Measurements from ENCODE around the gene LRRFIP1.
"Not testable (repeated sequence)": the region's sequence is repeated elsewhere in the genome, so short reads cannot be mapped to it uniquely, and the experiment has no call there.

LRRFIP1 gene

GRCh38 chr2:237597196-237598145, 29.9 kb upstream of the LRRFIP1 start:
- no peak for DNase-seq

GRCh38 chr2:237598468-237599208, 28.7 kb upstream of the LRRFIP1 start:
- no peak for DNase-seq

DNA sequence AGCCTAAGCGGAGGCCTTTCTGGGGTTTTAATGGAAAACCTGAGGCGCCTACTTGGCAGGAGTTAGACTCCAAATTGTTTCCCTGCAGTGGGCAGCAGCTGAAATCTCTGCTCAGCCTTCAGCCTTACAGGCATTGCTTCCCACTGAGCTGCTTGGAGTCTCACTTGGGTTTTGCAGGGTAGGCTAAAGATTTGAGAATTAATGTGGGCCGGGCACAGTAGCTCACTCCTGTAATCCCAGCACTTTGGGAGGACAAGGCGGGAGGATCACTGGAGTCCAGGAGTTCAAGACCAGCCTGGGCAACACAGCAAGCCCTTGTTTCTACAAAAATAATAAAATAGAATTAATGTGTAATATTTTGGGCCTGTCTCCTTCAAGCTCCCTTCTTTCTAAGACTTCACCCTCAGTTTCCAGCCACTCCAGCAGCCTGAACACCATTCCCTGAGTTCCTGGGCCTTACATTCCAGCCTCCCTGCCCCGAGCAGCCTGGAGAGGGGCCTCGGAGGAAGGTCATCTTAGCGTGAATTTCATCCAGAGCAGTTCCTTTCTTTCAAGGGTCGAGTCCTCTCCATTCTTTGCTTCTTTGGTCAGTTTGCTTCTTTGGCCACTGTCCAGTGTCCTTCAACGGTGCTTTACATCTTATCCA, 27.8 kb upstream of the LRRFIP1 start:
- DNase-seq = no peak

DNA sequence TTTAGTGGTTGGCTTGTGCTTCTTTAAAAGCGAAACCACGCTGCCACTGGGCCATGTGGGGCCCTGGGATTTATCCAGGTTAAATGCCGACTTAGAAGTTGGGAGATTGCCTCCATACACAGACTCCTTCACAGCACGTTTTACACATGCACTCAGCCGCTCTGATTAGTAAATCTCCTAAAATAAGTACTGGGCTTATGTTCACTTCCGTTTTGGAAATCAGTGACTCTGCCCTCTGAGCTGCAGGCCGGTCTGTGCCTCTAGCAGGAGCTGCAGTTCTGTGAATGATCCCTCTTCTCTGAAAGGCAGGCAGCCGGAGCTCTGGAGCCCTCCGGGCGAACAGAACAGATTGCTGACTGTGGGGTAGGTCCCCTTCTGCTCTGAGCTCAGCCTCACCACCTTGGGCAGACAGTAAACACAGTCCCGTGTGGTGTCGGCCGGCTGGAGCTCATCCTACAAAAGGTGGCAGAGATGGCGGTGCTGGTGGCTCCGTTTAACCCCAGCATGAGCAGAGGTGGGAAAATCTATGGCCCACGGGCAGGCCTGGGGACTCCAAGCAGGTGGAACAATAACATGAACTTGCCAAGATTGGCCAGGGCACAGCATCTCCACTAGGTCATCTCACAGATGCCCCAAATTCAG, 27.1 kb upstream of the LRRFIP1 start:
- no peak for DNase-seq

DNA sequence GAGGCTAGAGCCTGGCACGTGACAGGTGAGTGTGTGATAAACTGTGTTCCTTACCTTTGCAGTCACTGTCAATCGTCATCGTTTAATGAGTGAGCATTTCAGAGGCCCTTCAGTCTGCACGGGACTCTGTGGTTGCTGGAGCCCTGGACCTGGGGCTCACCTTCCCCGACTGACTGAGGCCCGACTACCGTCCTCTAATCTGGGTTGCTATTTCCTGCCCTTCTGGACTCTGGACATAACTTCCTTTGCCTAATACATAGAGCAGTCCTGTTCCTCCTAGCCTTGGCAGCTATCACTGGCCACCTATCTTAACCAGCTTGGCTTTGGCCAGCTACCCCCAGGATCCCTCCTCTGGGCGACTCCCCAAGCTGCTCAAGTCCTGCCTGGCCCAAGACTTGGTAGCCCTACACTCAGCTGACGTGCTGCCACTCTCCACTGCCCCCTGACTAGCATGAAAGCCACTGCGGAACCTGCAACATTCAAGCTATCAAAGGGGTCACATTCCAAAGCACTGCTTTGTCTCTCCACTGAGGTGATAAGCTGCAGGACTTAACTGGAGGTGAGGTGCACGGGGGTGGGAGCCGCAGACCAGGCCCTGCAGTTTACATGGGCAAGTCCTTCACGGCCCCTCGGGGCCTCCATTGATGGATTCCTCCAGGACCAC, 25.8 kb upstream of the LRRFIP1 start:
- no peak for DNase-seq

DNA sequence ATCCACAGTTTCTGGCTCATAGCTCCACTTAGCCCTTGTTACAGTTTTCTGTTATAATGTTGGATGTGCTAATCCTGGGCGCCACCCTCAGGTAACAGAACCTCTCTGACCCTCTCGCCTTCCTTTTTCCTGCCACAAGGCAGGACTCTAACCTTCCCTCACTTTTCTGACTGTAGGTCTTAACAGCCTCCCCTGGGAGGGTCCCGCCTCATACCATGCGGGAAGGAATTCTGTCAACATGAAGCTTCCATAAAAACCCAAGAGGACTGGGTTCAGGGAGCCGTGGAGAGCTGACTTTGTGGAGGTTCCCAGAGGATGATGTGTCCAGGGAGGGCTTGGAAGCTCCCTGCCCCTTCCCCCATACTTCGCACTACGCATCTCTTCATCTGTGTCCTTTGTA, 25.0 kb upstream of the LRRFIP1 start:
- DNase-seq = no peak

DNA sequence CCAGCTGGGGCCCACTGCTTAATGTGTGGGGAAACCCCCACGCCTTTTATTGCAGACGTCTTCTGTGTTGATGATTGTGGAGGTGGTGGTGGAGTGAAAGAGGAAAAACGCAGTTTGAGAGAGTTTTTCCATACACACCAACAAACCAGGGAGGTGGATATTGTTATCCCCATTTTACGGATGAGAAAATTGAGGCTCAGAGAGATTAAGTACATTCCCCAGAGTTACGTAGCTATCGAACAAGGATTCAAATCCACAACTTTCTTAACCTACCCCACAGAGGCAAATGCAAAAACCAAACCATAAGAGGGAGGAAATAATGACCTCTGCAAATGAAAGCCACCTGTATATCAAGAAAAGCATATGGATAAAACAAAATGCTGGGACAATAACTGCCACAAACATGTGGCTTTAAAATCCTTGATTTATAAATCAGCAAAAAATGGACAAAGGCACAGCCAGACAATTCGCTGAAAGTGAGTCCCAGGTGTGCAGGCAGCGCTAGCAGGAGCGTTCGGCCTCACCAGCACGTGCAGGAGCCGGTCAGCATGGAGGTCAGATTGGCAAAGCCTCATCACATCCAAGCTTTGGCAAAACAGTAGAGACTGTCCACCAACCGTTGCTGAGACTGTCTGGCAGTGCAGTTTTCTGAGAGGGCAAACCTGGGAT, 24.2 kb upstream of the LRRFIP1 start:
- no peak for DNase-seq

DNA sequence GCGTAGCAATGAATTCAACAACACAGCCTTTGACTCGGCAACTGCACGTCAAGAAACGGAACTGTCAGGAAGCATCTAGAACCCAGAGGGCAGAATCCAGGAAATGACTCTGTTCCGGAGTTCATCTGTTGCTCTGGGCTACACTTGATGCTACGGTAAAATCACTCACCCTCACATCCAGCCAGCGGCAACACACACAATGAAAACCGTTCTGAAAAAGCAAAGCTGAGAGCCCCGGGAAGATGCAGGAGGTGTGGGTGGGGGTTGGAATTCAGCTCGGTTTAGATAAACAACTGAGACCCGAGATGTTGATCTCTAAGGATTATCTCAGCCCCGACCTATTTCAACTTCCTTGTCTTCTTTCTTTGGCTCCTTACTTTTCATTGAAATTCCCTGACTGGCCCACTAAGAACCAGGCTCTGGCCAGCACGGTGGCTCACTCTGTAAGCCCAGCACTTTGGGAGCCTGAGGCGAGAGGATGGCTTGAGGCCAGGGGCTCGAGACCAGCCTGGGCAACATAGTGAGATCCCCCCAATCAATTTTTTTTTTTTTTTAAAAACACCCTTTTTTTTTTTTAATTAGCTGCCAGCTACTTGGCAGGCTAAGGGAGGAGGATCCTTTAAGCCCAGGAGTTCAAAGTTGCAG, 23.5 kb upstream of the LRRFIP1 start:
- DNase-seq = peak; percentile 49 to 89 (median 76)

- no peak for DNase-seq
Measured at GRCh38 chr2:237604391-237604790, 23.0 kb upstream of the LRRFIP1 start.

DNA sequence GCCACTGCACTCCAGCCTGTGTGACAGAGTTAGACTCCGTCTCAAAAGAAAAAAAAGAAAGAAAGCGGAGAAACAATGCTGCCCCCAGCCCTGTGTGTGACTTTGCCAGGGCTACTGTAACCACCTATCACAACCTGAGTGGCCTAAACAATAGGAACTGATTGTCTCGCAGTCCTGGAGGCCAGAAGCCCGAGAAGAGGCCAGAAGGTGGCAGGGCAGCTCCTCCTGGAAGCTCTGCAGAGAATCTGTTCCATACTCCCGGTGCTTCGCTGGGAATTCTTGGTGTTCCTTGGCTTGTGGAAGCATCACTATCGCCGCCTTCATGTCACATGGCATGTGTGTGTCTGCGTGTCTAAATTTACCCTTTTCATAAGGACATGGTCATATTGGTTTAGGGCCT, 22.4 kb upstream of the LRRFIP1 start:
- no peak for DNase-seq

DNA sequence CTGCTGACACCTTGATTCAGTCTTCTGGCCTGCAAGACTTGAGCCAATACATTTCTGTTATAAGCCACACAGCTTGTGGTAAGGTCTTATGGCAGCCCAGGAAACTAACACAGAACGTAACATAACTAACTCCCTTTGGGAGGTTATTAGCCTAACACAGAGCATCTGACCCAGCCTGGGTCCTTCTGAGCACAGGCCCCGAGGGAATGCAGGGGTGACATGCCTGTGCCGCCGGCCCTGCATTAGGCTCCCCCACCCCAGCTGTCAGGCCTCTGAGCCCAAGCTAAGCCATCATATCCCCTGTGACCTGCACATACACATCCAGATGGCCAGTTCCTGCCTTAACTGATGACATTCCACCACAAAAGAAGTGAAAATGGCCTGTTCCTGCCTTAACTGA, 20.9 kb upstream of the LRRFIP1 start:
- not testable (repeated sequence) for DNase-seq

DNA sequence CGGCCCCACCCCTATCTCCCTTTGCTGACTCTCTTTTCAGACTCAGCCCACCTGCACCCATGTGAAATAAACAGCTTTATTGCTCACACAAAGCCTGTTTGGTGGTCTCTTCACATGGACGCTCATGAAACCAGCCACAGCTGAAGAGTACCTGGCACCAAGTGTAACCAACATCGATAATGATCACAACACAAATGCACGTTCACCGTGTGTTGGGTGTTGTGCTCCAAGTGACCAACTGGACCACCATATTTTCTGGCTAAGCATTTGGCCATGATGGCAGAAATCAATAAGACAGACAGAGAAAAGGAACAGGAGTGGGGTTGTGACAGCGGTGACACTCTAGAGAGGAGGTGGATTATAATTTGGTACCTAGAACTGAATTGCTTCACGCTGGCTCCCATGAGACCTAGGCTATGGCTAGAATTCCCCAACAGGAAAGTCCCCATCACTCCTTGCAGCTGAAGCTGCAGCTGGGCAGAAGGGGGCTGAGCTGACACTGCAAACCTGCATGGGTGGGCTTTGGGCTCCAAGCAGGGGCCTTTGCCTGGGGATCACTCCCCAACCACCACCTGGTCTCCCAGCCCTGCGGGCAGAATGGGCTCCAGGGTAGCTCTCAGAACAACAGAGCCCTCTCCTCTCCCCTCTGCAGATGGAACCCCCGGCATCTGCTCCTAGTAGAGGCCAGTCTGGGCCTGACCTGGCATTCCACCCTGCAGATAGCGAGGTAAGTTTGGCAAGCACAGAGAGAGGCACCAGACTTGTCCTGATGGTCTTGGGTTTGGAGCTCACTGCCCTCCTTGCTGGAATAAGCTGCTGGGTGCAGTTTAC, 14.6 kb upstream of the LRRFIP1 start:
- DNase-seq = no peak

- DNase-seq = no peak
Measured at GRCh38 chr2:237613679-237614078, 13.7 kb upstream of the LRRFIP1 start.

GRCh38 chr2:237614151-237614720, 13.2 kb upstream of the LRRFIP1 start:
- no peak for DNase-seq

DNA sequence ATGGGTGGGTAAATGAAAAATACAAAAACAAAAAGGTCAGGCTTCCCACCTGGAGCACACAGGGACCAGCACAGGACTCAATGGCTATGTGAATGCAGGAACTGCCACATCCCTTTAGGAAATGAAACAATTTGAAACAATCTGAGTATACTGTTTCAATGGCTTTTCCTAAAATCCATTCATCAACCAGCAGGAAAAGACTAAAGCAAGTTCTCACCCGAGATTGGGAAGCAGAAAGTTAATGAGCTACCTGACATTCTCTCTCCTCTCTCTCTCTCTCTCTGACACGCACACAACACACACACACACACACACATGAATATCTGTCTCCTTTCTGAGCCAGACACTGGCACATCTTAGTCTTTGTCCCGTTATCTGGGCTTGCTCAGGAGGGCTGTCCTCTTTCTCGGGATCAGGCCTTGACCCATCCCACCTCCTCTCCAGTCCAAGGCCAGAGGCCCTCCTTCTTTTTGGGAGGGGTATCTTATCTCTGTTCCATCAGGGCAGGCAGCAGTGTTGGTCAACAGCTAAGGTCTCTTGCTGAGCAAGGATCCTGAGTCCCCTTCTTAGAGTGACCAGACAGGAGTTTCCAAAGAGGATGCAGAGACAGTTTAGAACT, 11.6 kb upstream of the LRRFIP1 start:
- DNase-seq = no peak

- no peak for DNase-seq
Measured at GRCh38 chr2:237616373-237616733, 11.0 kb upstream of the LRRFIP1 start.

GRCh38 chr2:237616734-237617586, 10.4 kb upstream of the LRRFIP1 start:
- peak in 3 of 6 experiments; percentile 35 to 57 (median 55) for DNase-seq

GRCh38 chr2:237617587-237617982, 9.8 kb upstream of the LRRFIP1 start:
- no peak for DNase-seq

- no peak for DNase-seq
Measured at GRCh38 chr2:237618449-237618848, 8.9 kb upstream of the LRRFIP1 start.

All from stimulated activated naive CD4-positive, alpha-beta T cell (primary cell).